B cell (primary cell): ENCODE data around the gene MON1B. TPM values are rescaled to one million over a fixed set of nuclear protein-coding genes. Genes with fewer than 3 reads are reported as not detected.
"Not testable (repeated sequence)": the region's sequence is repeated elsewhere in the genome, so short reads cannot be mapped to it uniquely, and the experiment has no call there.

Experiments
- ATAC-seq: fragments of 200-7000 bp; cut with Tn5 transposase; one replicate; pipeline ENCODE4 v1.10.0; 2021; ENCODE audit warnings: low read depth, mild to moderate bottlenecking, moderate number of reproducible peaks, moderate library complexity
- CTCF ChIA-PET: fragments of 350-600 bp; sonication (Branson Sonifier 250); formaldehyde crosslinking; loops from one replicate; lab custom pipeline; 2021; ENCODE audit warnings: antibody characterized with exemption, inconsistent platforms; lab: Charles Lee
- POLR2A ChIA-PET: fragments of 350-600 bp; sonication (Branson Sonifier 250); formaldehyde crosslinking; loops from one replicate; lab custom pipeline; 2021; ENCODE audit warnings: antibody characterized with exemption; lab: Charles Lee
- DNase-seq: peaks from one replicate; pipeline ENCODE4 v3.0.0; 2013
- H2AFZ ChIP-seq: 2 replicates; pipeline ENCODE4 v1.6.1; 2012; ENCODE audit warnings: mild to moderate bottlenecking, low read depth, low read length; ENCODE audit not compliant: insufficient read depth, poor library complexity, severe bottlenecking
- H3K27ac ChIP-seq, 2 donors: 1 replicate in 1 of 2; 2 replicates in 1 of 2; pipeline ENCODE4 v1.5.1; 2012 to 2013; ENCODE audit warnings: low read length in 2 of 2, mild to moderate bottlenecking in 2 of 2, moderate library complexity in 1 of 2
- H3K27me3 ChIP-seq, 4 experiments: fragments of 200-600 bp in 1 of 4; sonication (generic) in 1 of 4; replicated peaks in 1 of 4; 1 replicate in 2 of 4; 2 replicates in 2 of 4; pipeline versions ENCODE4 v1.6.1 to v1.7.0; 2013 to 2016; ENCODE audit warnings: low read length in 3 of 4, mild to moderate bottlenecking in 2 of 4, mixed read lengths in 1 of 4, moderate library complexity in 1 of 4; ENCODE audit not compliant: insufficient read depth in 4 of 4, control insufficient read depth in 3 of 4; ENCODE audit errors: control extremely low read depth in 1 of 4
- H3K36me3 ChIP-seq, 2 experiments: replicated peaks in 1 of 2; 1 replicate in 1 of 2; 2 replicates in 1 of 2; pipeline versions ENCODE4 v1.6.1 to v1.7.1; 2013; ENCODE audit warnings: low read length in 1 of 2; ENCODE audit not compliant: insufficient read depth in 2 of 2, control insufficient read depth in 1 of 2; ENCODE audit errors: control extremely low read depth in 1 of 2, extremely low read depth in 1 of 2
- H3K4me1 ChIP-seq, 2 donors: fragments of 200-600 bp in 1 of 2; sonication (generic) in 1 of 2; 1 replicate in 1 of 2; 2 replicates in 1 of 2; pipeline versions ENCODE4 v1.5.1 to v1.6.1; 2013 to 2017; ENCODE audit warnings: low read length in 2 of 2; ENCODE audit not compliant: control insufficient read depth in 2 of 2, insufficient read depth in 2 of 2
- H3K4me2 ChIP-seq: replicated peaks from 2 replicates; pipeline ENCODE3; 2012; ENCODE audit warnings: mild to moderate bottlenecking, low read depth, low read length; ENCODE audit not compliant: poor library complexity, severe bottlenecking
- H3K4me3 ChIP-seq, 5 experiments: fragments of 200-600 bp in 1 of 5; sonication (generic) in 1 of 5; 1 replicate in 3 of 5; 2 replicates in 2 of 5; pipeline versions ENCODE4 v1.5.1 to v1.7.0; 2011 to 2016; ENCODE audit warnings: low read length in 4 of 5, mild to moderate bottlenecking in 4 of 5, low read depth in 2 of 5, control low read depth in 1 of 5, moderate library complexity in 1 of 5; ENCODE audit not compliant: insufficient read depth in 1 of 5; ENCODE audit errors: control extremely low read depth in 1 of 5, extremely low read depth in 1 of 5
- H3K79me2 ChIP-seq: fragments of 200-600 bp; sonication (generic); one replicate; pipeline ENCODE4 v1.6.0; 2016; ENCODE audit warnings: low read length; ENCODE audit not compliant: control insufficient read depth, insufficient read depth
- H3K9ac ChIP-seq: fragments of 200-600 bp; sonication (generic); 2 replicates; pipeline ENCODE4 v1.6.1; 2017; ENCODE audit warnings: mild to moderate bottlenecking, low read length, moderate library complexity
- H3K9me3 ChIP-seq, 3 donors: one replicate each; pipeline versions ENCODE4 v1.6.1 to v1.7.1; 2013; ENCODE audit warnings: low read length in 2 of 3; ENCODE audit not compliant: control insufficient read depth in 2 of 3, insufficient read depth in 1 of 3; ENCODE audit errors: control extremely low read depth in 1 of 3
- H4K20me1 ChIP-seq: 2 replicates; pipeline ENCODE4 v1.6.0; 2012; ENCODE audit warnings: mild to moderate bottlenecking, low read length; ENCODE audit not compliant: insufficient read depth, control insufficient read depth, poor library complexity, severe bottlenecking
- H3K27ac Mint-ChIP-seq: one replicate; pipeline ENCODE4 v1.8.0; 2021; ENCODE audit warnings: mixed read lengths
- H3K27me3 Mint-ChIP-seq: one replicate; pipeline ENCODE4 v1.8.0; 2021; ENCODE audit warnings: mixed read lengths
- H3K4me1 Mint-ChIP-seq: one replicate; pipeline ENCODE4 v1.8.0; 2021; ENCODE audit warnings: mixed read lengths
- H3K4me3 Mint-ChIP-seq: one replicate; pipeline ENCODE4 v1.8.0; 2021; ENCODE audit warnings: mixed read lengths
- H3K9me3 Mint-ChIP-seq: one replicate; pipeline ENCODE4 v1.8.0; 2022; ENCODE audit warnings: mixed read lengths; ENCODE audit not compliant: insufficient read depth
- EZH2 ChIP-seq: IDR thresholded peaks from 2 replicates; pipeline ENCODE4 v1.6.1; 2012; ENCODE audit warnings: borderline replicate concordance, low read depth, mild to moderate bottlenecking, moderate library complexity, low read length; ENCODE audit not compliant: insufficient read depth, poor library complexity, severe bottlenecking
- WGBS: methylation state at CpG from one replicate; pipeline ENCODE4 v1.1.5; 2013; ENCODE audit warnings: missing lambda C conversion rate; ENCODE audit not compliant: insufficient coverage; 5-methylcytosine and 5-hydroxymethylcytosine counted together
- intact Hi-C: fragments of 100-400 bp; cut with micrococcal nuclease; formaldehyde crosslinking; loops from one replicate; pipeline ENCODE4 v1.10.0; 2022
- polyA plus RNA-seq: library from polyadenylated mRNA; depleted of rRNA; stranded (reverse); fragments of >200 nt; gene quantifications from 2 replicates; pipeline ENCODE4 v1.2.3, GENCODE V29; 2012
- total RNA-seq, 2 donors: library from RNA; stranded (reverse); fragments of 120-200 nt in 1 of 2; gene quantifications; 1 replicate in 1 of 2; 2 replicates in 1 of 2; pipeline versions ENCODE4 v1.2.3 to v1.2.4, GENCODE V29; 2013 to 2022
- TF ChIP-seq, protein P1 (sequence below): fragments of 200-600 bp; IDR thresholded peaks from one replicate; pipeline ENCODE4 v1.8.0; 2022; ENCODE audit warnings: antibody characterized with exemption, mild to moderate bottlenecking

The MON1B gene
- total and polyA plus RNA-seq, 2 donors (not counting 1 experiment from before 2014, with no cell fraction given): 35.0 to 79.1 TPM

DNA sequence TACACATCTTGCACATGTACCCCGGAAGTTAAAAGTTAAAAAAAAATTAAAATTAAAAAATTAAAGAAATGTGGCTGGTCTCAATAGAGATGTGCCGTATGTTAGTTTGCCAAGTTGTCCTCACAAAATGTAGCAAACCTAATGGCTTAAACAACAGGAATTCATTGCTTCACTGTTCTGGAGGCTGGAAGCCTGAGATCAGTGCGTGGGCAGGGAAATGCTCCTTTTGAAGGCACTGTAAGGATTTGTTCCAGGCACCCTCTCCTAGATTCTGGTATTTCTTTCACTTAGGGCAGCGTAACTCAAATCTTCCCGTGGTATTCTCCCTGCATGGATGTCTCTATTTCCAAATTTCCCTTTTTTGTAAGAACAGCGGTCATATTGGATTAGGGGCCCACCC, 32.7 kb upstream of the MON1B start:
- H3K27ac ChIP-seq: no peak overlapping the region

DNA sequence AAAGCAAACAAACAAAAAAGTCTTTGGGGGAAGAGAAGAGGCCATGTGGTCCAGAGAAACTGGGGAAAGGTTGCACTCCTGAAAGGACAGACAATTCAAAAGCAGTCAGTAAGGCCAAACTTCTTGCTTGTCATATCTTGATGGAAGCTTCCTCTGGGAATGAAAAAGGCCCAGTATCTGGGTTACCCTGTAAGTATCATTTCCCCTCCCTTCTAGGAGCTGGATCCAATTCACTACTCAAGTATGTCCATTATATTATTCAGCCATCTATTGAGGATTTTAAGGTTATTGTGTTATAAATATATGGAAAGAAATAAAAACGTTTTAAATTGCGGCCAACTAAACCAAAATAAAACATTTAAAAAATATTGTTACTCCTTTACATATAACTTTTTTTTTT, 26.0 kb upstream of the MON1B start:
- WGBS: no CpG with 5 or more reads among the region's 2 CpGs
- CTCF ChIA-PET: no interaction called here
- Mint-ChIP-seq H3K27ac (no peak overlapping the region), H3K9me3 (no peaks in the 10 kb centered on the region), H3K4me3 (no peak overlapping the region), H3K4me1 (no peaks in the 10 kb centered on the region), H3K27me3 (peaks cover 28% of the 10 kb centered on the region)
- H2AFZ ChIP-seq: no peak overlapping the region
- H4K20me1 ChIP-seq: no peaks in the 10 kb centered on the region
- ATAC-seq (no peak), DNase-seq (no peak)
- POLR2A ChIA-PET: no interaction called here
- H3K9me3 ChIP-seq: peaks cover 0 to 4% (median 0%) of the 10 kb centered on the region in 3 donors
- intact Hi-C loops: no loop called here
- no peak overlapping the region for H3K9ac ChIP-seq
- H3K36me3 ChIP-seq: no peaks in the 10 kb centered on the region
- H3K27ac ChIP-seq: no peak overlapping the region
- no peaks in the 10 kb centered on the region for H3K79me2 ChIP-seq
- H3K4me3 ChIP-seq: no peak overlapping the region
- H3K27me3 ChIP-seq: peaks cover 0 to 10% (median 8%) of the 10 kb centered on the region in 4 experiments
- TF ChIP-seq, protein P1, sequence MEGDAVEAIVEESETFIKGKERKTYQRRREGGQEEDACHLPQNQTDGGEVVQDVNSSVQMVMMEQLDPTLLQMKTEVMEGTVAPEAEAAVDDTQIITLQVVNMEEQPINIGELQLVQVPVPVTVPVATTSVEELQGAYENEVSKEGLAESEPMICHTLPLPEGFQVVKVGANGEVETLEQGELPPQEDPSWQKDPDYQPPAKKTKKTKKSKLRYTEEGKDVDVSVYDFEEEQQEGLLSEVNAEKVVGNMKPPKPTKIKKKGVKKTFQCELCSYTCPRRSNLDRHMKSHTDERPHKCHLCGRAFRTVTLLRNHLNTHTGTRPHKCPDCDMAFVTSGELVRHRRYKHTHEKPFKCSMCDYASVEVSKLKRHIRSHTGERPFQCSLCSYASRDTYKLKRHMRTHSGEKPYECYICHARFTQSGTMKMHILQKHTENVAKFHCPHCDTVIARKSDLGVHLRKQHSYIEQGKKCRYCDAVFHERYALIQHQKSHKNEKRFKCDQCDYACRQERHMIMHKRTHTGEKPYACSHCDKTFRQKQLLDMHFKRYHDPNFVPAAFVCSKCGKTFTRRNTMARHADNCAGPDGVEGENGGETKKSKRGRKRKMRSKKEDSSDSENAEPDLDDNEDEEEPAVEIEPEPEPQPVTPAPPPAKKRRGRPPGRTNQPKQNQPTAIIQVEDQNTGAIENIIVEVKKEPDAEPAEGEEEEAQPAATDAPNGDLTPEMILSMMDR: no peak
- no peak for TF ChIP-seq EZH2
- H3K4me1 ChIP-seq: no peaks in the 10 kb centered on the region
- H3K4me2 ChIP-seq: no peak overlapping the region

More for the DNA sequence above, 32.7 kb upstream of the MON1B start:
- no peaks in the 10 kb centered on the region for H4K20me1 ChIP-seq
- H3K27ac Mint-ChIP-seq: no peak overlapping the region
- H3K4me1 ChIP-seq: no peaks in the 10 kb centered on the region
- peaks cover 0 to 3% (median 0%) of the 10 kb centered on the region in 3 donors for H3K9me3 ChIP-seq
- no peaks in the 10 kb centered on the region for H3K36me3 ChIP-seq
- no peak overlapping the region for H3K4me3 ChIP-seq
- WGBS: 84% methylated on average over 3 of the region's 6 CpGs
- no peak overlapping the region for H3K9ac ChIP-seq
- H3K9me3 Mint-ChIP-seq: no peaks in the 10 kb centered on the region
- intact Hi-C loops: no loop called here
- POLR2A ChIA-PET: no interaction called here
- peaks cover 33% of the 10 kb centered on the region for H3K27me3 Mint-ChIP-seq
- no peak for DNase-seq
- CTCF ChIA-PET: no interaction called here
- no peak for ATAC-seq
- no peaks in the 10 kb centered on the region for H3K4me1 Mint-ChIP-seq
- H2AFZ ChIP-seq: no peak overlapping the region
- H3K27me3 ChIP-seq: peaks cover 0 to 6% (median 1%) of the 10 kb centered on the region in 4 experiments
- TF ChIP-seq EZH2: no peak
- TF ChIP-seq, protein P1: no peak
- no peaks in the 10 kb centered on the region for H3K79me2 ChIP-seq
- H3K4me3 Mint-ChIP-seq: no peak overlapping the region
- no peak overlapping the region for H3K4me2 ChIP-seq

DNA sequence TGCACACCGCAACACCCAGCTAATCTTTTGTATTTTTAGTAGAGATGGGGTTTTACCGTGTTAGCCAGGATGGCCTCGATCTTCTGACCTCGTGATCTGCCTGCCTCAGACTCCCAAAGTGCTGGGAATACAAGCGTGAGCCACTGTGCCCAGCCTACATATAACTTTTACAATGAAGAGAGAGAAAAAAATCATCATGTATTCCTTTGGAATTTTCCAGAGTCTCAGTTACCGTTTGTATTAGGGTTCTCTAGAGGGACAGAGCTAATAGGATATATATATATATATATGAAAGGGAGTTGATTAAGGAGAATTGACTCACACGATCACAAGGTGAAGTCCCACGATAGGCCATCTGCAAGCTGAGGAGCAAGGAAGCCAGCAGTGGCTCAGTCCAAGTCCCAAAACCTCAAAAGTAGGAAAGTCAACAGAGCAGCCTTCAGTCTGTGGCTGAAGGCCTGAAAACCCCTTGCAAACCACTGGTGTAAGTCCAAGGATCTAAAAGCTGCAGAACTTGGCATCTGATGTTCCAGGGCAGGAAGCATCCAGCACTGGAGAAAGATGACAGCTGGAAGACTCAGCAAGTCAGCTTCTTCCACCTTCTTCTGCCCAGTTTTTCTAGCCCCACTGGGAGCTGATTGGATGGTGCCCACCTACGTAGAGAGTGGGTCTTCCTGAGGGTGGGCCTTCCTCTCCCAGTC, 25.3 kb upstream of the MON1B start:
- H3K27ac ChIP-seq, H3K9ac ChIP-seq, H4K20me1 ChIP-seq, DNase-seq, H3K4me1 ChIP-seq, POLR2A ChIA-PET, ATAC-seq, H2AFZ ChIP-seq, intact Hi-C loops, H3K79me2 ChIP-seq, H3K4me2 ChIP-seq, CTCF ChIA-PET, H3K4me3 ChIP-seq, H3K36me3 ChIP-seq, H3K9me3 ChIP-seq, H3K9me3 Mint-ChIP-seq, H3K27ac Mint-ChIP-seq, H3K4me1 Mint-ChIP-seq, H3K4me3 Mint-ChIP-seq: not testable (repeated sequence)
- H3K27me3 Mint-ChIP-seq: peaks cover 34% of the 10 kb centered on the region
- peaks cover 0 to 16% (median 10%) of the 10 kb centered on the region in 4 experiments for H3K27me3 ChIP-seq
- no CpG with 5 or more reads among the region's 9 CpGs for WGBS
